PFSK-1 (cell line): ENCODE measurements around the gene CHST15.

ENCODE experiments used
- POLR2AphosphoS5 ChIP-seq: IDR thresholded peaks from 2 replicates; pipeline ENCODE4 v1.6.1; 2012; ENCODE audit warnings: low read depth, mild to moderate bottlenecking, control low read depth, low read length, moderate library complexity
- SIN3A ChIP-seq: IDR thresholded peaks from 2 replicates; pipeline ENCODE4 v1.6.1; 2012; ENCODE audit warnings: mild to moderate bottlenecking, low read length, moderate library complexity, borderline replicate concordance; ENCODE audit not compliant: insufficient read depth
- TAF1 ChIP-seq: IDR thresholded peaks from 2 replicates; pipeline ENCODE4 v1.6.1; 2012; ENCODE audit warnings: low read length, control low read depth, borderline replicate concordance; ENCODE audit not compliant: insufficient read depth
- TF ChIP-seq, protein P1 (sequence below), 2 experiments: IDR thresholded peaks; 2 replicates each; pipeline versions ENCODE4 v1.6.1 to v1.8.0; 2011 to 2012; ENCODE audit warnings: low read depth in 2 of 2, low read length in 2 of 2, control low read depth in 1 of 2, inconsistent platforms in 1 of 2, mild to moderate bottlenecking in 1 of 2, moderate library complexity in 1 of 2; ENCODE audit not compliant: insufficient read depth in 1 of 2

DNA sequence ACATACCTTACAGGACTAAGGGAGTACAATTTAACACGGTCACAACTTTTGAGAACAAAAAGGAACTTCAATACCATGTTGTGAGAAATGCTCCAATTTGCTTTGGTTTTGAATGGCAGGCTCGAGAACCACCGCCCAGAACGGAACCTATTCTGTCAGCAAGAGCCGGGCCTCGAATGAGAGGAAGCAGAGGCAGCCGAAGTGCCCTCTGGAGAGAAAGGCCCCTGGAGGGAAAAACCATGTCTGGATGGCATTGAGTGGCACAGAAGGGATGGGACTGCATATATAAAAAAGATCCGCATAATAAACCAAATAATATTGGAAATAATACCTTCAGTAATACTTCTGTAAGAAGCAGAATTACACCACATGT, 85.6 kb downstream of the CHST15 start:
- TF ChIP-seq POLR2AphosphoS5: no peak
- TF ChIP-seq SIN3A: no peak
- TF ChIP-seq TAF1: no peak
- TF ChIP-seq, protein P1, sequence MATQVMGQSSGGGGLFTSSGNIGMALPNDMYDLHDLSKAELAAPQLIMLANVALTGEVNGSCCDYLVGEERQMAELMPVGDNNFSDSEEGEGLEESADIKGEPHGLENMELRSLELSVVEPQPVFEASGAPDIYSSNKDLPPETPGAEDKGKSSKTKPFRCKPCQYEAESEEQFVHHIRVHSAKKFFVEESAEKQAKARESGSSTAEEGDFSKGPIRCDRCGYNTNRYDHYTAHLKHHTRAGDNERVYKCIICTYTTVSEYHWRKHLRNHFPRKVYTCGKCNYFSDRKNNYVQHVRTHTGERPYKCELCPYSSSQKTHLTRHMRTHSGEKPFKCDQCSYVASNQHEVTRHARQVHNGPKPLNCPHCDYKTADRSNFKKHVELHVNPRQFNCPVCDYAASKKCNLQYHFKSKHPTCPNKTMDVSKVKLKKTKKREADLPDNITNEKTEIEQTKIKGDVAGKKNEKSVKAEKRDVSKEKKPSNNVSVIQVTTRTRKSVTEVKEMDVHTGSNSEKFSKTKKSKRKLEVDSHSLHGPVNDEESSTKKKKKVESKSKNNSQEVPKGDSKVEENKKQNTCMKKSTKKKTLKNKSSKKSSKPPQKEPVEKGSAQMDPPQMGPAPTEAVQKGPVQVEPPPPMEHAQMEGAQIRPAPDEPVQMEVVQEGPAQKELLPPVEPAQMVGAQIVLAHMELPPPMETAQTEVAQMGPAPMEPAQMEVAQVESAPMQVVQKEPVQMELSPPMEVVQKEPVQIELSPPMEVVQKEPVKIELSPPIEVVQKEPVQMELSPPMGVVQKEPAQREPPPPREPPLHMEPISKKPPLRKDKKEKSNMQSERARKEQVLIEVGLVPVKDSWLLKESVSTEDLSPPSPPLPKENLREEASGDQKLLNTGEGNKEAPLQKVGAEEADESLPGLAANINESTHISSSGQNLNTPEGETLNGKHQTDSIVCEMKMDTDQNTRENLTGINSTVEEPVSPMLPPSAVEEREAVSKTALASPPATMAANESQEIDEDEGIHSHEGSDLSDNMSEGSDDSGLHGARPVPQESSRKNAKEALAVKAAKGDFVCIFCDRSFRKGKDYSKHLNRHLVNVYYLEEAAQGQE (IDR thresholded peaks at IDR 0.05; ENCODE audit: insufficient read depth in 1 of 2, low read depth in 2 of 2, low read length in 2 of 2): no peak
